OCI-LY1 (cell line): Measurements from ENCODE around the gene FNIP2.

Experiments used
- H2AFZ ChIP-seq: fragments of 200-600 bp; sonication (generic), shearing (Covaris generic); 2 replicates; pipeline ENCODE4 v1.6.0; 2014; ENCODE audit warnings: antibody characterized with exemption, mild to moderate bottlenecking, low read length
- H3F3A ChIP-seq: fragments of 200-600 bp; sonication (generic), shearing (Covaris generic); 2 replicates; pipeline ENCODE4 v1.6.0; 2014; ENCODE audit warnings: mild to moderate bottlenecking, antibody characterized with exemption, low read length, moderate library complexity; ENCODE audit not compliant: insufficient read depth
- H3K27ac ChIP-seq: fragments of 200-600 bp; sonication (generic); 2 replicates; pipeline ENCODE4 v1.5.1; 2014; ENCODE audit warnings: low read length, mixed run types, mild to moderate bottlenecking, low read depth; ENCODE audit not compliant: poor library complexity, severe bottlenecking
- H3K27me3 ChIP-seq: fragments of 200-600 bp; sonication (generic); 2 replicates; pipeline ENCODE4 v1.6.0; 2014; ENCODE audit warnings: antibody characterized with exemption, mild to moderate bottlenecking, low read length, moderate library complexity; ENCODE audit not compliant: insufficient read depth
- H3K36me3 ChIP-seq: fragments of 200-600 bp; sonication (generic); 2 replicates; pipeline ENCODE4 v1.6.1; 2014; ENCODE audit warnings: mild to moderate bottlenecking, antibody characterized with exemption, low read length, moderate library complexity, mixed read lengths; ENCODE audit not compliant: insufficient read depth
- H3K4me1 ChIP-seq: fragments of 200-600 bp; sonication (generic); 2 replicates; pipeline ENCODE4 v1.5.1; 2014; ENCODE audit warnings: mild to moderate bottlenecking, low read length, moderate library complexity; ENCODE audit not compliant: insufficient read depth, severe bottlenecking
- H3K4me2 ChIP-seq: fragments of 200-600 bp; sonication (generic), shearing (Covaris generic); 2 replicates; pipeline ENCODE4 v1.6.1; 2014; ENCODE audit warnings: low read length
- H3K4me3 ChIP-seq: fragments of 200-600 bp; sonication (generic); 2 replicates; pipeline ENCODE4 v1.5.1; 2014; ENCODE audit warnings: low read length, low read depth, mild to moderate bottlenecking, mixed read lengths; ENCODE audit not compliant: poor library complexity, severe bottlenecking
- H3K79me2 ChIP-seq: fragments of 200-600 bp; shearing (Covaris generic); 2 replicates; pipeline ENCODE4 v1.6.1; 2016; ENCODE audit warnings: mixed run types, low read length, mixed read lengths; ENCODE audit not compliant: insufficient read depth
- H3K9ac ChIP-seq: fragments of 200-600 bp; sonication (generic), shearing (Covaris generic); 2 replicates; pipeline ENCODE4 v1.6.1; 2014; ENCODE audit warnings: mild to moderate bottlenecking, low read length, mixed read lengths
- H3K9me2 ChIP-seq: fragments of 200-600 bp; sonication (generic), shearing (Covaris generic); 2 replicates; pipeline ENCODE4 v1.6.1; 2014; ENCODE audit warnings: low read depth, mild to moderate bottlenecking, low read length, mixed read lengths
- H3K9me3 ChIP-seq: fragments of 200-600 bp; shearing (Covaris generic); 2 replicates; pipeline ENCODE4 v1.6.1; 2014; ENCODE audit warnings: low read length, mixed read lengths
- H4K20me1 ChIP-seq: fragments of 200-600 bp; sonication (generic), shearing (Covaris generic); 2 replicates; pipeline ENCODE4 v1.6.0; 2016; ENCODE audit warnings: mild to moderate bottlenecking, low read length; ENCODE audit not compliant: insufficient read depth
- EZH2 ChIP-seq: fragments of 200-600 bp; sonication (generic), shearing (Covaris generic); IDR thresholded peaks from 2 replicates; pipeline ENCODE4 v1.8.0; 2017; ENCODE audit warnings: borderline replicate concordance, mixed run types, mild to moderate bottlenecking, antibody characterized with exemption, low read length, moderate library complexity, mixed read lengths
- TF ChIP-seq, protein P1 (sequence below): fragments of 200-600 bp; sonication (generic), shearing (Covaris generic); IDR thresholded peaks from 2 replicates; pipeline ENCODE4 v1.5.1; 2017; ENCODE audit warnings: mild to moderate bottlenecking, antibody characterized with exemption, low read length, moderate library complexity, mixed read lengths

FNIP2 gene

DNA sequence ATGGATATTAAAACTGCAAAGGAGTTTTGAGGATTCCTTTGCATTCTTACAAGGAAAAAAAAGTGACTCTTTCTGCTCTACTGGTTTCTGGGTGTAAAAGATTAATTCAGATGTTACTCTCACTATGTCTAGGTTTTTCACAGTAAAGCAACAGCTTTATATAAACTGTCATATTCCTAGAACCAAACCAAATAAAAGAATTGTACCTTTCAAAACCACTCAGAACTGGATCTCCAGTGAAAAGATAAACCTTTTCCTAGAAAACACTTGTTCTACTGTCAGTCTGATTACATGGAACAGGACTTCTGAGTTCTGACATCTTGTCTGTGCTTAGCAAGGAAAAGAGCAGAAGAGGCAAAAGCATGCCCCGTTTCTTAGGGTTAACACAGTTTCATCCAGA lies 40.6 kb upstream of the FNIP2 start:
- Histone ChIP-seq H2AFZ (no peak overlapping the region), H3K36me3 (no peaks in the 10 kb centered on the region), H3K9ac (no peak overlapping the region), H3K4me2 (no peak overlapping the region), H3K4me3 (no peak overlapping the region), H3K79me2 (no peaks in the 10 kb centered on the region), H3K9me3 (no peaks in the 10 kb centered on the region), H4K20me1 (no peaks in the 10 kb centered on the region), H3F3A (no peaks in the 10 kb centered on the region), H3K27ac (no peak overlapping the region), H3K27me3 (no peaks in the 10 kb centered on the region), H3K4me1 (peaks cover 8% of the 10 kb centered on the region), H3K9me2 (no peaks in the 10 kb centered on the region)
- no peak for TF ChIP-seq EZH2
- TF ChIP-seq, protein P1, sequence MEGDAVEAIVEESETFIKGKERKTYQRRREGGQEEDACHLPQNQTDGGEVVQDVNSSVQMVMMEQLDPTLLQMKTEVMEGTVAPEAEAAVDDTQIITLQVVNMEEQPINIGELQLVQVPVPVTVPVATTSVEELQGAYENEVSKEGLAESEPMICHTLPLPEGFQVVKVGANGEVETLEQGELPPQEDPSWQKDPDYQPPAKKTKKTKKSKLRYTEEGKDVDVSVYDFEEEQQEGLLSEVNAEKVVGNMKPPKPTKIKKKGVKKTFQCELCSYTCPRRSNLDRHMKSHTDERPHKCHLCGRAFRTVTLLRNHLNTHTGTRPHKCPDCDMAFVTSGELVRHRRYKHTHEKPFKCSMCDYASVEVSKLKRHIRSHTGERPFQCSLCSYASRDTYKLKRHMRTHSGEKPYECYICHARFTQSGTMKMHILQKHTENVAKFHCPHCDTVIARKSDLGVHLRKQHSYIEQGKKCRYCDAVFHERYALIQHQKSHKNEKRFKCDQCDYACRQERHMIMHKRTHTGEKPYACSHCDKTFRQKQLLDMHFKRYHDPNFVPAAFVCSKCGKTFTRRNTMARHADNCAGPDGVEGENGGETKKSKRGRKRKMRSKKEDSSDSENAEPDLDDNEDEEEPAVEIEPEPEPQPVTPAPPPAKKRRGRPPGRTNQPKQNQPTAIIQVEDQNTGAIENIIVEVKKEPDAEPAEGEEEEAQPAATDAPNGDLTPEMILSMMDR = no peak

DNA sequence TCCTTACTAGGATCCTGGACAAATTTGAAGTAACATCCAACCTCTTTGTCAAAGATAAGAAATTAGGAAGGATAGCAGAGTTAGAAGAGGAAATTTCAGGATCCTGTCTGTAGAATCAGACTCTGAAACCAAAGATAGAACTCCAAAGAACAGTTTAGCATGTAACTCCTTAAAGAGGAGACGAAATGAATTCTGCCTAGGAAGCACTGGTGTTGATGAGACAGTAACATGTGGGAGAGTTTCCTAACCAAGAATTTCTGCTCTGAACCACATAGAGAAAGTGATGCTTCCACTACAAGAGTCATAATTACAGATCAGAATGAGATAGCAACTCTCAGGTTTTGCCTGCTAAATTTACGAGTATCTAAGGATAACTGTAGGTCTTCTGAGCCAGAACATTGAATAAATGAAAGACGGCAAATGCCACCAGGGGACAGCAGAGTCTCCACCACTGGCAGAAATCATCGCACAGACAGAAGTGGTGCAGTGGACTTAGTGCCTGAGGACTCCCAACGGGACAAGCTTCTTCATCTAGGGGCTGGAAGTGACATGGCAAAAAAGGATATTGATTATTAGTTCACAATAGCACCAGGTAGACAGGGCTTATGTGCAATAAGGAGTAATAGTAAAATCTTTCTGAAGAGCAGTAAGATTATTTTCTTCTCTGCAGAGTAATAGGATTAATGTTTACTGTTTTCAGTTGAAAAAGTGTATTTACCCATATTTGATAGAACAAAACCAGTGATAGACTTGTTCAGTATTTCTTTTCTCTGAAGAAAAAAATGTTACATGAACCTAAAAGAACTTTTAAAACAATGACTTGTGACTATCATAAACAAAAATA lies 38.9 kb upstream of the FNIP2 start:
- no peak for TF ChIP-seq EZH2
- TF ChIP-seq, protein P1 = peak; percentile 73
- no peaks in the 10 kb centered on the region for H3K27me3 ChIP-seq
- no peak overlapping the region for H2AFZ ChIP-seq
- H3K79me2 ChIP-seq = no peaks in the 10 kb centered on the region
- no peak overlapping the region for H3K4me2 ChIP-seq
- H3K9me3 ChIP-seq = no peaks in the 10 kb centered on the region
- no peaks in the 10 kb centered on the region for H3K36me3 ChIP-seq
- H3K9ac ChIP-seq = no peak overlapping the region
- no peak overlapping the region for H3K27ac ChIP-seq
- H3K9me2 ChIP-seq = no peaks in the 10 kb centered on the region
- H4K20me1 ChIP-seq = no peaks in the 10 kb centered on the region
- H3K4me1 ChIP-seq = no peaks in the 10 kb centered on the region
- no peaks in the 10 kb centered on the region for H3F3A ChIP-seq
- no peak overlapping the region for H3K4me3 ChIP-seq

DNA sequence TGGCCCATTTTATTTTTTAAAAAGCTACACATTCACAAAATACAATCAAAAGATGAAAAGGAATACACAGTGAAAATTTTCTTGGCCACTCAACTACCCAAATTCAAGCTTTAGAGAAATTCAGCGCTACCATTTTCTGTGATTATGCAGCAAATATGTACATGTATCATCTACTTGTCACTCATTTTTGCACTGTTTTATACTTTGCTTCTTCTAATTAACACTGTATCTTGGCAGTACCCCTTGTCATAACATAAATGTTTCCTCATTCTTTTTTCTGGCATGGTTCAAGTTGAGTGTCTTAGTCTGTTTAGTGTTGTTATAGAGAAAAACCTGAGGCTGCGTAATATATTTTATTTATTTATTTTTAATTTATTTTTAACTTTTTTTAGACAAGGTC lies 30.0 kb upstream of the FNIP2 start:
- no peak overlapping the region for H3K27ac ChIP-seq
- H3F3A ChIP-seq = no peaks in the 10 kb centered on the region
- H3K4me2 ChIP-seq = no peak overlapping the region
- no peak for TF ChIP-seq EZH2
- TF ChIP-seq, protein P1 = no peak
- no peaks in the 10 kb centered on the region for H3K79me2 ChIP-seq
- no peaks in the 10 kb centered on the region for H3K9me3 ChIP-seq
- no peak overlapping the region for H3K9ac ChIP-seq
- H3K4me3 ChIP-seq = no peak overlapping the region
- H3K9me2 ChIP-seq = no peaks in the 10 kb centered on the region
- H2AFZ ChIP-seq = no peak overlapping the region
- H3K27me3 ChIP-seq = no peaks in the 10 kb centered on the region
- no peaks in the 10 kb centered on the region for H3K4me1 ChIP-seq
- no peaks in the 10 kb centered on the region for H3K36me3 ChIP-seq
- no peaks in the 10 kb centered on the region for H4K20me1 ChIP-seq
